Measurements from ENCODE around the gene SCN3A.

SCN3A gene

GRCh38 chr2:165126244-165126643, 77.6 kb downstream of the SCN3A start:
- DNase-seq (ENCODE audit: low spot score): no peak
- TF ChIP-seq CTCF (IDR thresholded peaks at IDR 0.05; ENCODE audit: borderline replicate concordance, control extremely low read depth, extremely low read depth, insufficient read depth, missing control alignments): no peak
- in situ Hi-C loops (cut with MboI; ENCODE audit: low sequenced_read_pairs, unreplicated experiment): no loop called here

DNA sequence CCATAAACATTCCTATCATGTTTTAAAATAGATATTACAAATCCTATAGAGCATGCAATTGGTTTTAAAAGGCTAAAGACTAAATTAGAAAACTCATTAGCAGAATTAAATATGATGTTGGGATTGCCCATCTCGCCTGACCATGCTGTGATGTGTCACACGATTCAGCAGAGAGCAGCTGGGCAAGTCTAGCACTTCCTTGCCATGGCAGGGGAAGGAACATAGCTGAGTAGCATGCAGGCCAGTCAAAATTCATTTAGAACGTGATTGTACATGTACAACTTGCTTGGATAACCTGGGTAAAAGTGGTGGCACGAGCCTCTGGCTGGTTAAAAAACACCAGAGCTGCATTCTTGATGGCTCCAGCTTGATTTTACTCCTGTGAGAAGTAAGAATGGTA, 81.3 kb downstream of the SCN3A start:
- in situ Hi-C loops (cut with MboI; ENCODE audit: low sequenced_read_pairs, unreplicated experiment): no loop called here
- no peak for DNase-seq (ENCODE audit: low spot score)
- no peak for TF ChIP-seq CTCF (IDR thresholded peaks at IDR 0.05; ENCODE audit: borderline replicate concordance, control extremely low read depth, extremely low read depth, insufficient read depth, missing control alignments)

- no peak for TF ChIP-seq CTCF (IDR thresholded peaks at IDR 0.05; ENCODE audit: borderline replicate concordance, control extremely low read depth, extremely low read depth, insufficient read depth, missing control alignments)
- in situ Hi-C loops (cut with MboI; ENCODE audit: low sequenced_read_pairs, unreplicated experiment): no loop called here
- no peak for DNase-seq (ENCODE audit: low spot score)
These were observed 82.9 kb downstream of the SCN3A start for GRCh38 chr2:165120740-165121467.

DNA sequence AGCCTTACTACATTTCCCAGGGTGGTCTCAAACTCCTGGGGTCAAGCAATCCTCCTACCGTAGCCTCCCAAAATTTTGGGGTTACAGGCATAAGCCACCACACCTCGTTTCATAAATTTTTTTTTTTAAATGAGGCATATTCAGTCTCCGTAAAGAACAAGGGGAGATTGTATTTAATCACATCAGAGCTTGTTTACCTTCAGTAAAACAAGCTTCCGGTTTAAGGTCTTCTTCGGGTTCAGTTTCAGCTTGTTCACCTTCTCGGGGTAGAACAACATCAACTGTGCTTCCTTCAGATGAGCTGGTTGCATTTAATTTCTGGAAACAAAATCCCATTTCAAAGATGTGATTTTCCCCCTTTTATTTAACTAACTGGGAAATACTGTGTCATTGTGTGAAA, 88.6 kb downstream of the SCN3A start:
- in situ Hi-C loops (cut with MboI; ENCODE audit: low sequenced_read_pairs, unreplicated experiment): no loop called here
- DNase-seq (ENCODE audit: low spot score): no peak
- no peak for TF ChIP-seq CTCF (IDR thresholded peaks at IDR 0.05; ENCODE audit: borderline replicate concordance, control extremely low read depth, extremely low read depth, insufficient read depth, missing control alignments)

- no peak for TF ChIP-seq CTCF (IDR thresholded peaks at IDR 0.05; ENCODE audit: borderline replicate concordance, control extremely low read depth, extremely low read depth, insufficient read depth, missing control alignments)
- in situ Hi-C loops (cut with MboI; ENCODE audit: low sequenced_read_pairs, unreplicated experiment): no loop called here
- DNase-seq (ENCODE audit: low spot score): no peak
These were observed 89.4 kb downstream of the SCN3A start for GRCh38 chr2:165114346-165114939.

DNA sequence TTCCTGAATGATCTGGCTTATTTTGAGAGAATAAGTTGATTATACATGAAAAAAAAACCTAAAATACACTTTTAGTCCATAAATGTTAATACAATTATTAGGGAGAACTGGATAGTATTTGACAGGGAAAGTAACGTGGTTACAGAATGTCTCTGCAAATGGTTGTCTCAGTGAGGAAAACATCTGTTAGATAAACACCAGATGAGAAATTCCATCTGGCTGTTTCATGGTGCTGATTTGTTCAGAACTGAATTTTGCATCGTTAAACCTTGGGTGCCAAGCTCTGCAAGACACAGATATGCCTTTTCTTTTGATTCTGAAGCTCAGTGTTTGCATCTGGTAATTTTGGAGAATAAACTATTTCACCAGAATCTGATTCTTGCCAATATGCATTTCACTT, 90.4 kb downstream of the SCN3A start:
- in situ Hi-C loops (cut with MboI; ENCODE audit: low sequenced_read_pairs, unreplicated experiment): no loop called here
- no peak for TF ChIP-seq CTCF (IDR thresholded peaks at IDR 0.05; ENCODE audit: borderline replicate concordance, control extremely low read depth, extremely low read depth, insufficient read depth, missing control alignments)
- DNase-seq (ENCODE audit: low spot score): no peak
